GM18508 (cell line): Measurements from ENCODE around the gene NRXN2.
"Not testable (repeated sequence)": the region's sequence is repeated elsewhere in the genome, so short reads cannot be mapped to it uniquely, and the experiment has no call there.

ENCODE experiments used
- ATAC-seq: cut with Tn5 transposase; IDR thresholded peaks from one replicate; pipeline ENCODE4 v1.9.1; 2021; ENCODE audit warnings: moderate number of reproducible peaks; ENCODE audit not compliant: insufficient read depth, unreplicated experiment

Gene NRXN2

GRCh38 chr11:64561429-64561828 lies 161.6 kb downstream of the NRXN2 start:
- ATAC-seq: not testable (repeated sequence)

GRCh38 chr11:64560941-64561340 lies 162.1 kb downstream of the NRXN2 start:
- ATAC-seq: no peak

GRCh38 chr11:64560139-64560771 lies 162.7 kb downstream of the NRXN2 start:
- ATAC-seq: no peak

- no peak for ATAC-seq
Observed at GRCh38 chr11:64559351-64560138, 163.5 kb downstream of the NRXN2 start.

GRCh38 chr11:64558869-64559268 lies 164.1 kb downstream of the NRXN2 start:
- ATAC-seq: no peak

GRCh38 chr11:64558065-64558745 lies 164.8 kb downstream of the NRXN2 start:
- no peak for ATAC-seq

GRCh38 chr11:64556721-64557250 lies 166.2 kb downstream of the NRXN2 start:
- ATAC-seq: no peak
